Measurements from ENCODE around the gene SLC35E4.

- TF ChIP-seq CTCF (IDR thresholded peaks at IDR 0.05) (no peak), TCF7L2 (IDR thresholded peaks at IDR 0.05; ENCODE audit: low read depth, low read length) (no peak), POLR2AphosphoS5 (IDR thresholded peaks at IDR 0.05; ENCODE audit: low read depth, low read length) (no peak), SIN3A (IDR thresholded peaks at IDR 0.05; ENCODE audit: borderline replicate concordance, insufficient read depth, low read depth, low read length) (no peak), REST (IDR thresholded peaks at IDR 0.05; ENCODE audit: insufficient read depth in 1 of 2, low read depth in 2 of 2, low read length in 1 of 2) (no peak)
These were observed 46.2 kb downstream of the SLC35E4 start for GRCh38 chr22:30681831-30682230.
